DND-41 (cell line): ENCODE results near the gene FMN1.
"Not testable (repeated sequence)": the region's sequence is repeated elsewhere in the genome, so short reads cannot be mapped to it uniquely, and the experiment has no call there.

Source experiments
- EZH2 ChIP-seq: IDR thresholded peaks from 3 replicates; pipeline ENCODE4 v1.6.1; 2012; ENCODE audit warnings: borderline replicate concordance, low read depth, mild to moderate bottlenecking, moderate library complexity, low read length, inconsistent platforms; ENCODE audit not compliant: severe bottlenecking
- TF ChIP-seq, protein P1 (sequence below): IDR thresholded peaks from 2 replicates; pipeline ENCODE4 v1.5.1; 2012; ENCODE audit warnings: borderline replicate concordance, low read length, moderate library complexity, mild to moderate bottlenecking; ENCODE audit not compliant: poor library complexity, severe bottlenecking; ENCODE audit errors: extremely low read depth

- TF ChIP-seq, protein P1, sequence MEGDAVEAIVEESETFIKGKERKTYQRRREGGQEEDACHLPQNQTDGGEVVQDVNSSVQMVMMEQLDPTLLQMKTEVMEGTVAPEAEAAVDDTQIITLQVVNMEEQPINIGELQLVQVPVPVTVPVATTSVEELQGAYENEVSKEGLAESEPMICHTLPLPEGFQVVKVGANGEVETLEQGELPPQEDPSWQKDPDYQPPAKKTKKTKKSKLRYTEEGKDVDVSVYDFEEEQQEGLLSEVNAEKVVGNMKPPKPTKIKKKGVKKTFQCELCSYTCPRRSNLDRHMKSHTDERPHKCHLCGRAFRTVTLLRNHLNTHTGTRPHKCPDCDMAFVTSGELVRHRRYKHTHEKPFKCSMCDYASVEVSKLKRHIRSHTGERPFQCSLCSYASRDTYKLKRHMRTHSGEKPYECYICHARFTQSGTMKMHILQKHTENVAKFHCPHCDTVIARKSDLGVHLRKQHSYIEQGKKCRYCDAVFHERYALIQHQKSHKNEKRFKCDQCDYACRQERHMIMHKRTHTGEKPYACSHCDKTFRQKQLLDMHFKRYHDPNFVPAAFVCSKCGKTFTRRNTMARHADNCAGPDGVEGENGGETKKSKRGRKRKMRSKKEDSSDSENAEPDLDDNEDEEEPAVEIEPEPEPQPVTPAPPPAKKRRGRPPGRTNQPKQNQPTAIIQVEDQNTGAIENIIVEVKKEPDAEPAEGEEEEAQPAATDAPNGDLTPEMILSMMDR: not testable (repeated sequence)
- TF ChIP-seq EZH2: not testable (repeated sequence)
These were observed 124.6 kb downstream of the FMN1 start for GRCh38 chr15:33069903-33070302.
